ENCODE data around the gene SLC25A13. TPM values are rescaled to one million over a fixed set of nuclear protein-coding genes. Genes with fewer than 3 reads are reported as not detected.

SLC25A13 gene
- total RNA-seq, 1 donor from 2014 or later = 22.1 TPM

DNA sequence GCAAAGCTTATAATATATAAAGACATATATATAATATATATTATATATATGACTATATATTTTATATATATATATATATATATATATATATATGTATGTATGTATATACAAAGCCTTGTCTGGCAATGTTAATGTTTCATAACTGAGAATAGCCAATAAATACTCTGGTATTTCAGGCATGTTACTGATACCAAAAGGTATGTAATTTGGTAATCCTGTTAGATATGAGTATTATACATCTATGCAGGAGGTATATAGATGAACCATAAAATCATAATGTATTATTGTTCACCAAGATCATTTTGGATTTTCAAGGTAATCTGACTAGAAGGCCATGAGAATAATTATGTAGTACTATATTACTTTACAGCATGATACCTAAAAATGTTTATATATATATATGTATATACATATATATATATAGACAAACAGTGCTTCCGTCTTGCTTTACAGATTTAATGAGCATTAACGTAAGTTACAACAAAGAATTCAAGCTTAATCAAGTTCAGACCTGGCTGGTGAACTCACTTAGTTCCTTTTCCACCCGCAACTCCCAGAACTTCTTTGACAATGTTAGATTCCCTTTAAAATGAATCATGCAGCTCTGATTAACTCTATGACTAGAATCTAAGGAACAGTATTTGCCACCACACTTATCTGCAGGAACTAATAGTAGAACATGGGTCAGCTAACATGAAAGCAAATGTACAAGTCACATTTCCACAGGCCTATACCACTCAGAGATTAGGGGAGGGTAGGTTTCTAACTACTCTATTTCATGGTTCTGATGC is 82.7 kb downstream of the SLC25A13 start:
- no peak for DNase-seq

DNA sequence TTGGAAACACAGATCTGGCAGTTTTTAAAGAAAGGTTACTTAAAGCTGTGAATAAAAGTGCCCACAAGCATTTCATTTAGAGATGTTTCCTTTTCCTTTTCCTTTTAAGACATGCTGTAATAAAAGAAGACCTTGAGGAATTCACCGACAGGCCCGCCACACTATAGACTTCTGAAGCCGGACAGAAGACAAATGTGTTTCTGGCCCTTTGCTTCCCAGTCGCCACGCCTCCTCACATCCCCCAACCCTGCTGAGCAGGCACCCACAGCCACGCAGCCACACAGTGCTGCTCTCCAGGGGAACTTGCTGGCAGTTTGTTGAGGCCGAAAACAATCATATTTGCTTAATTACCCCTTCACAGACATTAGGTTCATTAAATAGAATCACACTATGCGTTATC is 83.4 kb downstream of the SLC25A13 start:
- DNase-seq = no peak

DNA sequence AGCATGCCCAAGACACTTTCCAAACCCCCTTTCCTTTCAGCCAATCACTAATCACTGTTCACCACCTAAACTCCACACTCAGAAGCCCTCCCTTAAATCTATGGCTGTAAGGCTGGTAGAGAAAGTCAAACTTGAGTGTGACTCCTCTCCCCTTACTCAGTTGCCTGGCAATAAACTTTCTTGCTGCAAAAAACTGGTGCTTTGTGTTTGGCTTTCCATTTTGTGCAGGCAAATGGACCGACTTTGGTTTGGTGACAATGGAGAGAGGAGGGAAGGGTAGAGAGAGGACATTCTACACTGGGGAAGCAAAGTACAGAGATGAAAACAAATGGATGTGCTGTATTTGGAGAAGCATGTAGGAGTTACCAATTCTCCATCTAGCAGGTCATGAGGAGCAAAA is 84.9 kb downstream of the SLC25A13 start:
- DNase-seq = no peak

DNA sequence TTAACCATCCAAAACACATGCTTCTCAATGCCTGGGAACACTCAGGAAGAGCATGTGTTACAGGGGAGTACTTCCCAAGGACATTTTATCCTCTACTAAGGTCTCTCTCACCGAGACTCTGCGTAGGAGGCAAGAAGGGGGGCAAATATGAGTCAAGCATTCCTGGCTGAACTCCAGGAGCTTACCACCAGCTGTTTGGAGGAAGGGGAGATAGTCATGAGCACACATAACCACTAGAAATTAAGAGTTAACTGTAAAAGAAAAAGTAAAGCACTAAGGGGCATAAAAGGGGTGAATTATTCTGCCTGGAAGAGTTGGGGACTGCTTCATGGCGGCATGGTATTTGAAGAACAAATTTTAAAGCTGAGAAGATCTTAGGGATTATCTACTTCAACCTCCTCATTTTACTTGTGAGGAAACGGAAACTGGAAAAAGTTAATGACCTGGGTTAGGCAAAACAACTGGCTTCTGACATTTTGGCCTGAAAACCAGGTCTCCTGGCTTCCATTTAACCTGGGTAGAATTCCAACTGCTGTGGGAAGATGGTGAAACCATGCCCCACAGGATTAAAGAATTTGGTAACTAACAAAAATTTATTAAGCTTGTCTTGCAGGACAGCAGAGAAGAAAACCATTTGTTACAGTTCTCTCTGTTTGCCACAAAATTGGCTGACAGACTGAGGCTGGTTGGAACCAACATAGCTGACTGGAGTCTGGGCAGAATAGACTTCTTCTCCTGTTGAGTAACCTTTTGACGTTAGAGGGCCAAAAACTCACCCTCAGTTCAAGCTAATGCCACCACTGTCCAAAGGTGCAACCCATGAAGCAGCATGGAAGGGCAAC is 85.5 kb downstream of the SLC25A13 start:
- peak; percentile 88 for DNase-seq

DNA sequence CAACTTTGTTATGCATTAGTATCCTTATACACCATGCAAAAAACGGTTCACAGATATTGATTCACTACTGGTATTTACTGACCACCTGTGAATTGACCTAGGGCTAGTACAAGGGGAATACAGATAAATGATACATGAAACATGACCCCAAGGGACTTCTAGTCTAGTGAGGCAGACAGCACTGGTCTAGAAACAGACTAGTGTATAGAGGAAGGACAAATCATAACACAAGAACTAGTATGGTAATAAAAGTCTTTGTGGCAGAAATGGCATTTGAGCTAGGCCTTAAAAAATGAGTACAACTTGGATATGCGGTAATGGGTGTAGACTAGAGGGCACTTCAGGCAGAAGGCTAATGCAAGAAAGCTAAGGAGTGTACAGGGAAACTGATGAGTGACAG is 86.6 kb downstream of the SLC25A13 start:
- no peak for DNase-seq

DNA sequence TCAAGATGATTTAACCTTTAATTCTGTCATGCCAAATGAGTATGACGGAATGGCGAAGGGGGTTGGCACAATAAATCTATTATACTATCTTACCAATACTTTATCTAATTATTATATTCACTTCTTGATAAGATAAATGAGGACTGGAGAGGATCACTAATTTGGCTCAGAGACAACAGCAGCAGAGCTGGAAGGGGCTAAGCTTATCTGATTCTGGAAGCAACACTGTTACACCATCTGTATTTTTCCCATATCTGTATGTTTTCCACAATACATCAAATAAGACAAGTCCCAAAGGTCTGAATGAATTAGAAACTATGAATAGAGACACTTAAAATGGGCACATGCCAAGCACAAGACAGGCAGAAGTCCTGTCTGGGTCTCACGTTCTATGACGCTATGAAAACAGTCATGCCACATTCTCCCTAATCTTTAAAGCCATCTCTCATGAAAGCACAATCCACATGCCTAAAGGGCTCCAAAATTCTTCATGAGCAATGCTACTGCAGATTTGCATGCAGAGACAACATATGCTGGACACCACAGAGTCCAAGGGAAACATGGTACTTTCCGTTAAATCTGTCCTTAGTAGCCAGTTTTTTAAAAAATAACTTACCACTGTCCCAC is 88.3 kb downstream of the SLC25A13 start:
- no peak for DNase-seq

DNA sequence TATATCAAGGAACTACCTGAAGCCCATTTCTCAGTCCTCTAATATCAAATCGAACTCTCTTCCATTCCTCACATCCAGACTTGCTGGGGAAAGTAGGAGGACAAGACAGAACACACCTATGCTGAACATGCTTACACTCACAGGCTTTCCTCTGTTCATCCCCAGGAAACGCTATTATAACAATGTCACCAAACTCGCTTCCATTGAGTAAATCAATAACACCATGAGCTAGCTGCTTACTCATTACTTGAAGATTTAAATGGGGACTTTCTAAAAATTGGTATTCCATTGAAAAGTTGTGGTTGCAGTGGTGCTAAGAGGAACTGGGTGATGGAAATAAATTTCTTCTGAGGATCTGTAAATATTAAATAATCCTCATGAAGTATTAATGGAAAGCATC is 88.8 kb downstream of the SLC25A13 start:
- no peak for DNase-seq

DNA sequence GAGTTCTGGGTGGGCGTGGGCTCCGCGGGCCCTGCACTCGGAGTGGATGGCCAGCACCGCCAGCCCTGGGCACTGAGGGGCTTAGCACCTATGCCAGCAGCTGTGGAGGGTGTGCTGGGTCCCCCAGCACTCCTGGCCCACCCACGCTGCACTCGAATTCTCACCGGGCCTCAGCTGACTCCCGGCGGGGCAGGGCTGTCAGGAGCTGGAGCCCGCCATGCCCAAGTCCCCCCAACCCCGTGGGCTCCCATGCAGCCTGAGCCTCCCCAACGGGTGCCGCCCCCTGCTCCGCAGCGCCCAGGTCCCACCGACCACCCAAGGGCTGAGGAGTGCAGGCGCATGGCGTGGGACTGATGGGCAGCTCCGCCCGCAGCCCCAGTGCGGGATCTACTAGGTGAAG is 93.1 kb downstream of the SLC25A13 start:
- DNase-seq = no peak

DNA sequence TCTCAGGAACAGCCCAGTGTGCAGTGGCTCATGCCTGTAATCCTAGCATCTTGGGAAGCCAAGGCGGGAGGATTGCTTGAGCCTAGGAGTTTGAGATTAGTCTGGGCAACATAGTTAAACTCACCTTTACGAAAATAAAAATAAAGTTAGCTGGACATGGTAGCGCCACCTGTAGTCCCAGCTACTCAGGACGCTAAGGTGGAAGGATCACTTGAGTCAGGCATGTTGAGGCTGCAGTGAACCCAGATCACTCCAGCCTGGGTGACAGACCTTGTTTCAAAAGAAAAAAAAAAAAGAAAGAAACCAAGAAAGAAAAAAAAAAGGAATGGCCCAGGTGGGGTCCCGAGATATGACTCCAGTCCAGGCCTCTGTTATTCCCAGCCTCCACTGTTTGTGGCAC is 96.6 kb downstream of the SLC25A13 start:
- DNase-seq = no peak

DNA sequence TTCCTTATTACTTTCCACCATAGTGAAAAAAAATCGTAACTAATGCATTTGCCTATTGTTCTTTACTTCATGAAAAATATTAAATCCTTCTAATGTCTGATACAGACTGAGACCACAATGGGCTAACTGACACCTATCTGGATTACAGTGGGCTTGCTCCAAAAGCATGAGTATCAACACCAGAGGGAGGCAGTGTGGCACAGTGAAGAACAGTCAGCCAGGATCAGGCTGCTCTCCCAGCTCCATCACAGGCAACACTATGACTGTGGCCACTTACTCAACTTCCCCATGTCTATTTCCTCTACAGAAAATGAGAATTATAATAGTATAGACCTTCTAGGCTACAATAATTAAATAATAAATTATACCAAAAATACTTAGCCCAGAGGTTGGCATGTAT is 97.2 kb downstream of the SLC25A13 start:
- DNase-seq = no peak

DNA sequence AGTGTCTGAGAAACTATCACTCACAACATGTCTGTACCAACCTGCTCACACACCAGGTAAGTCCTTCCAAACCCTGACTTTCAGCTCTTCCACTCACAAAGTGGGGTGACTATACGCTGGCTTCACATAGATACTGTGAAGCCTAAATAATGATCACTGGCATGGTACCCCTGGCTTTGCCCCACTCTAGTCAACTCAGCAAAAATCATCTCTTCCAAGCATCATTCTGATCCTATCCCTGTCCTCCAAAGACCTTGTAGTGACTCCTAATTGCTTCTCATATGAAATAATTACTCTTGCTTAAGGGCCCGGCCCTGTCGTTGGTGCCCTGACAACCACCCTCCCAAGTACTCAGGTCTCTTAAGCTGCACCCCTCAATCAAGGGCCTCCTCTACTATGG is 97.8 kb downstream of the SLC25A13 start:
- no peak for DNase-seq

DNA sequence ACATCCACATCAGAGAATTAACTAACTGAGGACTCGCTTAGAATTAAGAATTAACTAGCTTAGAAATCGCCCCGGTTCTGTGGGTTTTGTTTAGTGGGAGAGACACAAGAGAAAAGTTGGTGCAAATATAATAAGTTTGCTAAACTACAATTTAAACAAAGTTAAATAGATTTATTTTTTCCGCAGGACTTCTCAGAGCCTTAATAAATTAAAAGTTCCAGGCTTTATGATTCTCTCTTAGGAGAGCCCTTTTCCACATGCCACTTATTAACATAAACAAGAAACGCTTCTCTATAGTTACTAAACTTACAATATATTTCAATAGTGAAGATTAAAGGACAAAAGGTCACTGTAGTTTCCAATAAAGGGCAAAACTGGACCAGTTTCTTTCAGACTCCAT is 100.0 kb downstream of the SLC25A13 start:
- DNase-seq = no peak

DNA sequence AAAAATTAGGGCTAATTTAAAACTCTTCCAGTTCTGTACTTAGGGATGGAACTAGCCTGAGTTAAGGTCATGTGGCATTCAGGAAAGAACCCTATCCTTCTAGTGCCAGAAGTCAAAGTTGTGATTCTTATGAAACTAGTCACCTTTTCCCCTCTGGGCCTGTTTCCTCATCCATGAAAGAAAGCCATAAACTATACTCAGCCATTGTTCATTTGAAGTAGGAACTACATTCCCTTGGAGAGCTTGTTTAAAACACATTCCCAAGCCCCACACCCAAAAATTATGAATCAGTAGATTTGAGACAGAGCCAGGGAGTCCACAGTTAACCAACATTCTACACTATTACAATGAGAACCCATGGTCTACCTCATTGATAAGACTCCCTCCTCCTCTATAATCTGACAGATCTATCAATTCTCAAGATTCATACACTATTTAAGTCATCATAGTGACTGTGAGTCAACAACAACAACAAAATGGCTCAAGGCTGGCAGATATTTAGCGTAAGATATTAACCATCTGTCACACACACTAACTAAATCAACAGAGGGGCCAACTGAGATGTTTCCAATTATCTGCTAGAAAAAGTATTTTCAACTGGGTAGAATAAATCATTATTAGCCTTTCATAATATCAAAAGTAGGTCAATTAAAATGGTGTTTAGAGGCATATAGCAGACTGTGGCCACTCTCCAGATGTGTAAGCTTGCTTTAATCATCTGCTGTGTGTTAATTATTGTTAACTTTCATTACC is 102.3 kb downstream of the SLC25A13 start:
- DNase-seq = no peak

DNA sequence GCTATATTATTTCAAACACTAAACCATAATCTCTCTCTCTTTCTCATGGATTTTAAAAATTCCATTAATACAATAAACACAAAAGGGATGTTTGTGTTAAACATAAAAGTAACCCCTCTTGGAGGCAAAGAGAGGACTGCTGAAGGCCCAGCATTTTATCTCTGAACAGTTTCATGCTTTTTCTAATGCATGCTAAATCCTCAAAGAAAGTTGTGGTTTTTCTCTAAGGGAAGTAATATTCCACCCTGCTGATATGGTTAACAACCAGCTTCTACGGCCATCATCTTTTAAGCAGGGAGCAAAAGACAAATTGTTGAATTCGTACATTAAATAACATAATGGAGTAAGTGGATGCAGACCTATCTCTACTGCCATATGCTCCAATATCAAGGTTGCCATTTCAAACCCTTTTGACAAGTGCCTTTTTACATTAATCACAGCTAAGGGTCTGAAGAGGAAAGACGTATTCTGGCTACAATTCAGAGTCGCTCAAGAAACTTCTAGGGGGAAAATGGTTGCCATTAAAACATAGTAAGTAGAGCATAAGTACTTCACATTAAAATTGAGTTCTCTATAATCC is 103.1 kb downstream of the SLC25A13 start:
- DNase-seq = no peak

DNA sequence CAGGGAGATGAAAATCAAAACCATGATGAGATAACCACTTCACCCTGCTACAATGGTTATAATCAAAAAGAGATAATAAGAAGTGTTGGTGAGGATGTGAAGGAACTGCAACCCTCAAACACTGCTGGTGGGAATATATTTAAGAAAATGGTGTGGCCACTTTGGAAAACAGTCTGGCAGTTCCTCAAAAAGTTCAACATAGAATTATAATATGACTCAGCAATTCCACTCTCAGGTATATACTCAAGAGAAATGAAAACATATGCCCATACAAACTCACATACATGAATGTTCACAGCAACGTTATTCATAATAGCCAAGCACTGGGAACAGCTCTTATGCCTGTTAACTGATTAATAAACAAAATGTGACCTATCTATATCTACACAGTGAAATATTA is 104.8 kb downstream of the SLC25A13 start:
- no peak for DNase-seq

DNA sequence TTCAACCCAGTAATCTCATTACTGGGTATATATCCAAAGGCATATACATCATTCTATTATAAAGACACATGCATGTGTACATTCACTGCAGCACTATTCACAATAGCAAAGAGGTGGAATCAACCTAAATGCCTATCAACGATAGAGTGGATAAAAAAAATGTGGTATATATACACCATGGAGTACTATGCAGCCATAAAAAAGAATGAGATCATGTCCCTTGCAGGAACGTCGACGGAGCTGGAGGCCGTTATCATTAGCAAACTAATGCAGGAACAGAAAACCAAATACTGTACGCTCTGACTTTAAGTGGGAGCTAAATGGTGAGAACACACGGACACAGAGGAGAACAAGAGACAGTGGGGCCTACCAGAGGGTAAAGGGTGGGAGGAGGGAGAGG is 105.5 kb downstream of the SLC25A13 start:
- DNase-seq = no peak

DNA sequence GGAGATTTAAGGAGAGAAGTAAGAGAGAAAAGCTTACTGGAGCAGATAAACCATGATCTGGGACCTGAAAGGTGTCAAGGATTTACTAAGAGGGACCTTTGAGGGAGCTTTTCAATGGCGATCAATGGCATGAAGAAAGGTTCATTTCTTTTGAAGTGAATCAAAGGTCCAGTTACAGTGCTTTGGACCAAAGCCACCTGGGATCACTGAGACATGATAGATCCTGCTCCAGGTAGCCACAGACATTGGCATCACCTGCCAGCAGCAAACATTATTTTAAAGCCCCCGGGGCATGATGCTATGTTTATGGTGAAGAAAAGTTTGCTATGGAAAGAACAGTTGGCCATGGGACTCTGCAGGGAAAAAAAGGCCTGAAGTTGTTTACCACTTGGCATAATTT is 109.4 kb downstream of the SLC25A13 start:
- no peak for DNase-seq

DNA sequence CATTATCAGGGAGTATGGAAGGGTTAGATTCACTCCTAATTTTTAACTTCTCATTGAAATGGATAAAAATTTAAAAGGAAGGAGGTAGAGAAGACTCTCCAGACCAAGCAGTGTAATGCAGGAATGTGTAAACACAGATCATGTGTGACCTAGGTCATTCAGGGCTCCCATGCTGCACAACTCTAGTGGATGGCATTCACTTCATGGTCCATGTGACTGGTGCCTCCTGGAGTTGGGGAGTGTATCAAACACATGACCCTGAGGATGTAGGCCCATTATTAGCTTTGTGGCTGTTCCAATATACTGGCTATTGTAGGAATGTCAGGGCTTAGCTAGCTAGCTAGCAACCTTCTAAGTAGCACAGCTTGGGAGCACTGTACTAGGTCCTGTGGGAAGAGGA is 109.9 kb downstream of the SLC25A13 start:
- DNase-seq = no peak

DNA sequence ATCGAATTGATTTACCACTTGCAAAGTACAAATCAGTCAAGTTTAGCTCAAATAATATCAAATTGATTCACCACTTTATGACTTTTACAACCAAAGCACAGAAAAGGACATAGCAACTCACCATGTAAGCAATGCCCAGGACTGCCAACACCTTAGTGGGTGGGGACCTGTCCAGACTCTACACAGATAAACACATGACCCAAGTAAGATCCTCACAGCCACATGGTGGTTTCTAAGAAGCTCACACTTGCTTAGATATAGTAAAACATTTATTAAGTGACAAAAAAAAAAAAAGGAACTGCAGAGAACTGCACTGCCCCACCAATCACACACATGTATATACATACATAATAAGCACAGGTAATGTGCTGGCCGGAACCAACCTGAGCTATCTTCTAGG is 116.2 kb downstream of the SLC25A13 start:
- DNase-seq = no peak

DNA sequence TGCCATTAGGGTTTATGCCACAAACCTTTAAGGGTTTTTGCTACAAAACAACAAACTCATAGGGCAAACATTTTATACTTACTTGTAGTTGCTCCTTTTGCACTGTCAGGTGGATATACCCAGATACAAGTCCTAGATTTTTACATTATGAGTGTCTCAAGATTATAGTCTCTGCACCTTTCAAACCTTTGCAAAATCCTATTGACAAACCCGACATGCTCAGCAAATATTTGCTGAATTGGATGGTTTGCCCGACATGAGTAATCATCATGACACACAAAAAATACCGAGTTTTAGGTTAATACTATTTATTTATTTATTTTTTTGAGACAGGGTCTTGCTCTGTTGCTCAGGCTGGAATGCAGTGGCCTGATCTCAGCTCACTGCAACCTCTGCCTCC is 117.3 kb downstream of the SLC25A13 start:
- no peak for DNase-seq

DNA sequence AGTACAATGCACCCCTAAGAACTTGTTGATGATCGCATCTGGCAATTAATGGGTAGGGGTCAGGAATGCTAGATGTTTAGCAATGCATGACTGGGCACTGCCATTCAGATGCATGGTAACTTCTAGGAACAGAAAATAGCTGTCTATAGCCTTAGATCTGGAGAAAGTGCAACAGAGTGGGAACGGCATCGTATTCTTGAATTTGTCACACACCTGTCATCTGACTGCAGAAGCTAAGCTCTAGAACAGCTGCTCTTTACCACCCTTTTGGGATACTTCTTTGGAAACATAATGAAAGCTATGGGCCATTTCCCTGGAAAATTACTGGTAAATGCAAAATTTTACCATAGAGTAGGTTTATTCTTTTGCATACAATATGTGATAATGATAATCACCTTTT is 118.1 kb downstream of the SLC25A13 start:
- peak; percentile 60 for DNase-seq

DNA sequence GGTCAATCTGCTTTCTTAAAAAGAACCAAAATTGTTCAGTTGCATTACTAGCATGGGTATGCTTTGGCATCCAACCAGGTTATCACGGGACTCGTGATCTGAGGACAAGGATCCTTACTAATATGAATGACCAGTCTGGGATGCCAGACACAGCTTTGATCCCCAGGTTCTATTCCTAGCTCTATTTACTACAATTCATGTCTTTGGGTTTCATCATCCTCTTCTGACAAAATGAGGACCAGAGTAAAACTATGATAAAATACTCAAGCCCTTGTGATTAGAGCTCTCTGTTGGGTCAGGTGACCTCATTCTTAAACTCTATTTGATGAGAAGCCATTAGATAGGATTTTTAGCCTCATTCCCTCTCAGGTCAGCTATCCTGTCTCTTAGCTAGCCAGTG is 119.8 kb downstream of the SLC25A13 start:
- no peak for DNase-seq

Measured in tongue (tissue), 2 donors.